ENCODE measurements around the gene JOSD2. TPM values are rescaled to one million over a fixed set of nuclear protein-coding genes. Genes with fewer than 3 reads are reported as not detected.
"Not testable (repeated sequence)": the region's sequence is repeated elsewhere in the genome, so short reads cannot be mapped to it uniquely, and the experiment has no call there.

The JOSD2 gene
- total and polyA plus RNA-seq, 5 donors = 24.2 to 55.2 (median 40.3) TPM

- intact Hi-C loops (cut with DNase I) = no loop called here
- no peaks in the 10 kb centered on the region for H3K4me1 ChIP-seq (ENCODE audit: control insufficient read depth, insufficient read depth, low read length)
- H3K27ac ChIP-seq (ENCODE audit: low read length) = no peak overlapping the region
- H3K4me3 ChIP-seq (ENCODE audit: low read length) = no peak overlapping the region
- DNase-seq (no peak), ATAC-seq (no peak)
- no peaks in the 10 kb centered on the region for H3K9me3 ChIP-seq (ENCODE audit: control insufficient read depth, low read length)
- WGBS = 79% methylated on average over 29 of the region's 29 CpGs
- no peaks in the 10 kb centered on the region for H3K27me3 ChIP-seq (ENCODE audit: control insufficient read depth, insufficient read depth)
Measured at GRCh38 chr19:50546527-50547221, 35.7 kb upstream of the JOSD2 start.

DNA sequence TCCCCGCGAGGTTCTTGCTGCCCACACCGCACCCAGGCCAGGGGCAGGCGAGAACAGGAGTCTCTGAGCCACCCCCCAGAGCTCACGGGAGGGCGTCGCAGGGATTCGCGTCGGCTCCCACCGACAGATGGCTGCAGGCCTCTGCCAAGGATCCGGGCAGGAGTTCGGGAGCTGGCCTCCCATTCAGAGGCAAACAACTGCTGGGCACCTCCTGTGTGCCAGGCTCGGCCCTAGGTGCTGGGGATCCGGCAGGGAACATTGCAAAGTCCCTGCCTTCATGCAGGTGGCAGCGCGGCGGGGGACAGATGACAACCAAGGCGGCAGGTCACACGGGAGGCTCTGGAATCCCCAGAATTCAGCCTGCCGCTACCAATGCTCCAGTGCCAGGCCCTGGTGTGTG is 32.0 kb upstream of the JOSD2 start:
- H3K27ac ChIP-seq (ENCODE audit: low read length) = no peak overlapping the region
- H3K9me3 ChIP-seq (ENCODE audit: control insufficient read depth, low read length) = no peaks in the 10 kb centered on the region
- intact Hi-C loops (cut with DNase I) = no loop called here
- H3K4me1 ChIP-seq (ENCODE audit: control insufficient read depth, insufficient read depth, low read length) = no peaks in the 10 kb centered on the region
- H3K4me3 ChIP-seq (ENCODE audit: low read length) = no peak overlapping the region
- 82% methylated on average over 21 of the region's 21 CpGs for WGBS
- H3K27me3 ChIP-seq (ENCODE audit: control insufficient read depth, insufficient read depth) = no peaks in the 10 kb centered on the region
- no peak for DNase-seq
- ATAC-seq = no peak

DNA sequence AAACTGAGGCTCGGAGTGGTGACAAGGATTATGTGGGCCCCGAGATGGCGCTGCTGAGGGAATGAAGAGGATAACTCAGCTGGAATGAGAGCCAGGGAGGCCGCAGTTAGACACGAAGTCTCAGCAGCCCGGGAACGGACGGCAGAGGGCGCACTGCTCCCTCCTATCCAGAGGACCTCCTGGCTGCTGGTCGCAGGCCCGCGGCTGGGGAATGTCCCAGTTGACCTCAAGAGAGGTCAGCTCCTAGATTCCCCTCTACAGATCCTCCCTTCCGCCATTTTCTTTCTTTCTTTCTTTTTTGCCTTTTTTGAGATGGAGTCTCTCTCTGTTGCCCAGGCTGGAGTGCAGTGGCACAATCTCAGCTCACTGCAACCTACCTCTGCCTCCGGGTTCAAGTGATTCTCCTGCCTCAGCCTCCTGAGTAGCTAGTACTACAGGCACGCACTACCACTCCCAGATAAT is 26.8 kb upstream of the JOSD2 start:
- no peaks in the 10 kb centered on the region for H3K9me3 ChIP-seq (ENCODE audit: control insufficient read depth, low read length)
- DNase-seq (peak; percentile 82 to 92 (median 89)), ATAC-seq (peak; percentile 74 to 85)
- intact Hi-C loops (cut with DNase I) = loop anchor here in 3 of 4 donors (5.0 kb wide), 1 partner anchor 245 kb away; no protein-coding TSS in a partner anchor
- H3K27me3 ChIP-seq (ENCODE audit: control insufficient read depth, insufficient read depth) = no peaks in the 10 kb centered on the region
- 21% methylated on average over 15 of the region's 15 CpGs for WGBS
- H3K4me3 ChIP-seq (ENCODE audit: low read length) = no peak overlapping the region
- no peaks in the 10 kb centered on the region for H3K4me1 ChIP-seq (ENCODE audit: control insufficient read depth, insufficient read depth, low read length)
- no peak overlapping the region for H3K27ac ChIP-seq (ENCODE audit: low read length)

- Histone ChIP-seq H3K27ac (ENCODE audit: low read length) (no peak overlapping the region), H3K9me3 (ENCODE audit: control insufficient read depth, low read length) (no peaks in the 10 kb centered on the region), H3K27me3 (ENCODE audit: control insufficient read depth, insufficient read depth) (no peaks in the 10 kb centered on the region), H3K4me3 (ENCODE audit: low read length) (no peak overlapping the region), H3K4me1 (ENCODE audit: control insufficient read depth, insufficient read depth, low read length) (no peaks in the 10 kb centered on the region)
- intact Hi-C loops (cut with DNase I) = loop anchor here in 3 of 4 donors (5.0 kb wide), 1 partner anchor 245 kb away; no protein-coding TSS in a partner anchor
- no peak for DNase-seq
- peak in 1 of 2 donors; percentile 24 for ATAC-seq
- 85% methylated on average over 18 of the region's 18 CpGs for WGBS
Measured at GRCh38 chr19:50537306-50537685, 26.3 kb upstream of the JOSD2 start.

DNA sequence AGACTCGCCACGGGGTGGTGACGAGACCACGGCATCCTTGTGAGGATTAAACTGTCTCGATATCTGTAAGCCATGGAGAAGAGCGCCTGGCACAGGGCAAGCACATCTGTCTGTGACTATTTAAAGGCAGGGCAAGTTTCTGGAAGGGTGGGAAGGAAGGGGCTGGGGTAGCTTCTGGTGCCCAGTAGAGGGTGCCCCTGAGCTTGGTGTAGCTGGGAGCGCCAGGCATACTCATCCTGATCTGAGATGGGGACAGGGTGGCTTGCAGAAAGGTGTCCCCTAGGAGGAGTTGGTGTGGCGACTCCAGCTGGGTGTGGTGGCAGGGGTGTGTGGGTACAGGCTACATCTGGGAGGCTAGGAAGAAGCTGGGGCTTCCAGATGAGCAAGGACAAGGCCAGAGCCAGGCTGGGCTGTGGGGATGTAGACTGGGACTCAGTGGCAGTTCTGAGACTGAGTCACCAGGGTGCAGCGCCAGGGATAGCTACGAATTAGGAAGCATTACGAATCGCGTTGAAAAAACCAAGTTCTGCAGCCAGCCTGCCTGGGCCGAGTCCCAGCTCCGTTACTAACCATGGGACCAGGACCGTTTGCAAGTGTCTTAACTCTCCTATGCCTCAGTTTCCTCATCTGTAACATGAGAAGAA is 25.8 kb upstream of the JOSD2 start:
- ATAC-seq (no peak), DNase-seq (no peak)
- intact Hi-C loops (cut with DNase I) = loop anchor here in 3 of 4 donors (5.0 kb wide), 1 partner anchor 246 kb away; no protein-coding TSS in a partner anchor
- H3K4me1 ChIP-seq (ENCODE audit: control insufficient read depth, insufficient read depth, low read length) = no peaks in the 10 kb centered on the region
- H3K27me3 ChIP-seq (ENCODE audit: control insufficient read depth, insufficient read depth) = no peaks in the 10 kb centered on the region
- no peak overlapping the region for H3K27ac ChIP-seq (ENCODE audit: low read length)
- no peaks in the 10 kb centered on the region for H3K9me3 ChIP-seq (ENCODE audit: control insufficient read depth, low read length)
- WGBS = 92% methylated on average over 16 of the region's 16 CpGs
- no peak overlapping the region for H3K4me3 ChIP-seq (ENCODE audit: low read length)

- H3K27me3 ChIP-seq (ENCODE audit: control insufficient read depth, insufficient read depth) = no peaks in the 10 kb centered on the region
- H3K4me1 ChIP-seq (ENCODE audit: control insufficient read depth, insufficient read depth, low read length) = no peaks in the 10 kb centered on the region
- intact Hi-C loops (cut with DNase I) = loop anchor here in 3 of 4 donors (5.0 kb wide), 1 partner anchor 247 kb away; no protein-coding TSS in a partner anchor
- no peaks in the 10 kb centered on the region for H3K9me3 ChIP-seq (ENCODE audit: control insufficient read depth, low read length)
- H3K4me3 ChIP-seq (ENCODE audit: low read length) = no peak overlapping the region
- H3K27ac ChIP-seq (ENCODE audit: low read length) = no peak overlapping the region
- DNase-seq = no peak
- ATAC-seq = no peak
- 81% methylated on average over 11 of the region's 11 CpGs for WGBS
Measured at GRCh38 chr19:50535672-50536187, 24.7 kb upstream of the JOSD2 start.

DNA sequence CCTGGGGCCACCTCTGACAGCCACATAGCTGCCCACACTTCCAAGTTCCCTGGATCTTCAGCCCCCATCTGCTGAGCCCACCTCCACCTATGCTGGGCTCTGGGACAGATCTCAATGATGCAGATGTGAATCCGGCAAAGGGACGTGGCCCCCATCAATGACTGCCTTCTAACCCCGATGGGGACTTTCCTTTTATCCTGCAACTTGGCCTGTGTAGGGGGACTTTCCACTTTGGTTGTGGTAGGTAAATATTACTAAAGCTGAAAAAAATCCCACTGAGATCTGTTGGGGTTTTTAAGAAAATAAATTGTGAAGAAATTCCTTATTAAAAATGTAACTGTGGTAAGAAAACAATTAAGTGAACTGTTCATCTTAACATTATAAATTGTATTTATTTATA is 23.5 kb upstream of the JOSD2 start:
- Histone ChIP-seq H3K9me3 (ENCODE audit: control insufficient read depth, low read length) (no peaks in the 10 kb centered on the region), H3K27me3 (ENCODE audit: control insufficient read depth, insufficient read depth) (no peaks in the 10 kb centered on the region), H3K27ac (ENCODE audit: low read length) (no peak overlapping the region), H3K4me1 (ENCODE audit: control insufficient read depth, insufficient read depth, low read length) (no peaks in the 10 kb centered on the region), H3K4me3 (ENCODE audit: low read length) (no peak overlapping the region)
- WGBS = 97% methylated on average over 3 of the region's 3 CpGs
- intact Hi-C loops (cut with DNase I) = no loop called here
- no peak for ATAC-seq
- DNase-seq = no peak

- WGBS = 92% methylated on average over 4 of the region's 4 CpGs
- Histone ChIP-seq H3K27ac (ENCODE audit: low read length) (no peak overlapping the region), H3K27me3 (ENCODE audit: control insufficient read depth, insufficient read depth) (no peaks in the 10 kb centered on the region), H3K9me3 (ENCODE audit: control insufficient read depth, low read length) (no peaks in the 10 kb centered on the region), H3K4me1 (ENCODE audit: control insufficient read depth, insufficient read depth, low read length) (no peaks in the 10 kb centered on the region), H3K4me3 (ENCODE audit: low read length) (no peak overlapping the region)
- ATAC-seq = no peak
- no peak for DNase-seq
- intact Hi-C loops (cut with DNase I) = no loop called here
Measured at GRCh38 chr19:50532952-50533351, 22.0 kb upstream of the JOSD2 start.

GRCh38 chr19:50531171-50531612 is 20.2 kb upstream of the JOSD2 start:
- WGBS = 81% methylated on average over 14 of the region's 14 CpGs
- H3K4me1 ChIP-seq (ENCODE audit: control insufficient read depth, insufficient read depth, low read length) = no peaks in the 10 kb centered on the region

GRCh38 chr19:50528052-50528451 is 17.1 kb upstream of the JOSD2 start:
- ATAC-seq; H3K9me3 ChIP-seq (ENCODE audit: control insufficient read depth, low read length); DNase-seq; intact Hi-C loops (cut with DNase I); H3K4me3 ChIP-seq (ENCODE audit: low read length); H3K27me3 ChIP-seq (ENCODE audit: control insufficient read depth, insufficient read depth); H3K27ac ChIP-seq (ENCODE audit: low read length); H3K4me1 ChIP-seq (ENCODE audit: control insufficient read depth, insufficient read depth, low read length): not testable (repeated sequence)
- WGBS = 95% methylated on average over 3 of the region's 3 CpGs

More at GRCh38 chr19:50531171-50531612, 20.2 kb upstream of the JOSD2 start:
- DNase-seq (no peak), ATAC-seq (no peak)
- Histone ChIP-seq H3K27me3 (ENCODE audit: control insufficient read depth, insufficient read depth) (no peaks in the 10 kb centered on the region), H3K9me3 (ENCODE audit: control insufficient read depth, low read length) (no peaks in the 10 kb centered on the region), H3K27ac (ENCODE audit: low read length) (no peak overlapping the region), H3K4me3 (ENCODE audit: low read length) (no peak overlapping the region)
- intact Hi-C loops (cut with DNase I) = no loop called here

GRCh38 chr19:50522881-50523280 is 11.9 kb upstream of the JOSD2 start:
- no peaks in the 10 kb centered on the region for H3K9me3 ChIP-seq (ENCODE audit: control insufficient read depth, low read length)
- no peaks in the 10 kb centered on the region for H3K4me1 ChIP-seq (ENCODE audit: control insufficient read depth, insufficient read depth, low read length)
- no peak overlapping the region for H3K27ac ChIP-seq (ENCODE audit: low read length)
- DNase-seq (no peak), ATAC-seq (no peak)
- no peaks in the 10 kb centered on the region for H3K27me3 ChIP-seq (ENCODE audit: control insufficient read depth, insufficient read depth)
- no peak overlapping the region for H3K4me3 ChIP-seq (ENCODE audit: low read length)
- WGBS = 90% methylated on average over 10 of the region's 10 CpGs
- intact Hi-C loops (cut with DNase I) = no loop called here

All from right cardiac atrium (tissue), 5 donors.